GM19023 (cell line): ENCODE data around the gene PIK3CB.
"Not testable (repeated sequence)": the region's sequence is repeated elsewhere in the genome, so short reads cannot be mapped to it uniquely, and the experiment has no call there.

ENCODE experiments used
- ATAC-seq: cut with Tn5 transposase; IDR thresholded peaks from one replicate; pipeline ENCODE4 v1.9.1; 2021; ENCODE audit warnings: mild to moderate bottlenecking, moderate library complexity; ENCODE audit not compliant: unreplicated experiment

PIK3CB gene

GRCh38 chr3:138809500-138810256, 25.1 kb downstream of the PIK3CB start:
- ATAC-seq, result no peak

DNA sequence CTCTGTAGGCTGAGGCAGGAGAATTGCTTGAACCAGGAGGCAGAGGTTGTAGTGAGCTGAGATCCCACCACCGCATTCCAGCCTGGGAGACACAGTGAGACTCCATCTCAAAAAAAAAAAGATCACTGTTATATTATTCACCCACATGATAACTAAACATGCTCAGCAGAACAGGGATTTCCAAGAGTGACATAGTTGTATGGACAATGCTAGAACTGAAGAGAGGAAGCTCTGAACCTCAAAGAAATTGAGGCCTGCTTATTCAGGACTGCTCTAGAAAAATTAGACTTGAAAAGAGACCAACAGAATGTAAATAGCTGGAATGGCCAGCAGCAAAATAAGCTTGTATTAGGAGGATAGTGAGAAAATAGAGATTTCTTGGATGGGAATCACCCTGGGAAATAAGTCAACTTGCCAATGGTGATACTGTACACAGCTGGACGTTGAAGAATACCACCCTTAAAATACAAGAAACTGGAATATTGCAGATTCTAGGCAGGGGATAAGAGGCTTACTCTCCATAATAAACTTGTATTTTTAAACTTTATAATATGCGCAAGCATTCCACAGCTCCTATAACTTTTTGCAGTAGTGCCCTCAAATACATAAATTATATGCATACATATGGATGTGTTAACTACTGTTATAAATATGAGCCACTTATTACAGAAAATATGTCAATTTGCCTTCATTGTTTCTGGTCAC, 28.2 kb downstream of the PIK3CB start:
- no peak for ATAC-seq

DNA sequence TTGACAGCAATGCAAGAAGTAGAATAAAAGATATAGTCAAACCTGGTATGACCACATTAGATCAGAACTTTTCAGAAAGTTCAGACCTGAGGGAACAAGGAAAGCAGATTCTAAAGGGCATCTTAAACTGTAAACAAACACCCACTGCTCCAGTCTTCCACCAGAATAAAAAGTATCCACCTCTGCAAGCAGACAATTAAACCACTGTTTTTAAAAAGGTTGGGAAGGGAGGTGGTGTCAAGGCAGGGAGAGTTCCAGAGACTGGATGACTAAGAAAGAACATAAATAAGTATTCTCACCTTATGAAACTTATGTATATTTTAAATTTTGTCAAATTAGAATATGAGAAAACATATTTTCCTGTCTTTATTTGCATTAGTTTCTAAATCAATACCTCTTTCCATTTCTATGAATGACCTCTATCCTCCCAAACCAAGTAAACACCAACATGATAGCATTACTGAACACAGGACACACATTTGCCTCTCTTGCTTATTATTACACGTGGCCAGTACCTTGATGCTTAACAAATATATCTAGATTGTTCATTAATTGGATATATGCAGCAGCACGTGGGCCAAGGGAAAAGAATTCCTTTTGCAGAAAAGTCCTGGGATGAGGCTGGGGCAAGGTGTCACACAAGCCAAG, 31.6 kb downstream of the PIK3CB start:
- ATAC-seq, result no peak

- not testable (repeated sequence) for ATAC-seq
Observed at GRCh38 chr3:138802223-138802622, 32.5 kb downstream of the PIK3CB start.

GRCh38 chr3:138801792-138802191, 32.9 kb downstream of the PIK3CB start:
- ATAC-seq, result no peak

DNA sequence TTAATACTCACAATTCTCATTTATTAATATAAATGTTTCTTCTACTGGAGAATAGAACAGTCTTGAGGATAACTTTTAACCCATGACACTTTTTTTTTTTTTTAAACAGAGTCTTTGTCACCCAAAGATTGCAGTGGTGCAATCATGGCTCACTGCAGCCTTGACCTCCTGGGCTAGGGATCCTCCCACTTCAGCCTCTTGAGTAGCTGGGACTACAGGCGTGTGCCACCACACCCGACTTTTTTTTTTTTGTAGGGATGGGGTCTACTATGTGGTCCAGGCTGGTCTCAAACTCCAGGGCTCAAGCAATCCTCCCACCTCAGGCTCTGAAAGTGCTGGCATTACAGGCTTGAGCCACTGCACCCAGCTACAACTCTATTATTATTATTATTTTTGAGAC, 34.5 kb downstream of the PIK3CB start:
- no peak for ATAC-seq

- ATAC-seq, result no peak
Observed at GRCh38 chr3:138799822-138800221, 34.9 kb downstream of the PIK3CB start.

GRCh38 chr3:138797508-138798038, 37.2 kb downstream of the PIK3CB start:
- no peak for ATAC-seq

GRCh38 chr3:138796761-138797160, 38.0 kb downstream of the PIK3CB start:
- no peak for ATAC-seq

GRCh38 chr3:138786788-138787271, 47.9 kb downstream of the PIK3CB start:
- no peak for ATAC-seq

DNA sequence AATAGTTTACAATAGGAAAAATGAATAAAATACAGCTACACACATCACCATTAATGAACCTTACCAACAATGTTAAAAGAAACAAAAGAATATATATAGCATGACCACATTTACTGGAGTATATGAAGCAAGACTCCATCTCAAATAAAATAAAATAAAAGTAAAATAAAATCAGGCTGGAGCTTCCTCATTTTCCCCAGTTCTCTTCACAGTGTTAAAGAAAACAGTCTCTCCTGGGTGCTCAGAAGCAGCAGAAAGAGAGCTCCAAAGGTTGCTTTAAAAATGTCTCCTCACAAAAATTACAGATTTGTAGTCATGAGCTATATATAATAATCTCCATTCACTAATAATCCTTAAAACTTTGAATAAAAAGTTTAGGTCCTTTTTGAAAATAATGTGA, 48.8 kb downstream of the PIK3CB start:
- no peak for ATAC-seq

DNA sequence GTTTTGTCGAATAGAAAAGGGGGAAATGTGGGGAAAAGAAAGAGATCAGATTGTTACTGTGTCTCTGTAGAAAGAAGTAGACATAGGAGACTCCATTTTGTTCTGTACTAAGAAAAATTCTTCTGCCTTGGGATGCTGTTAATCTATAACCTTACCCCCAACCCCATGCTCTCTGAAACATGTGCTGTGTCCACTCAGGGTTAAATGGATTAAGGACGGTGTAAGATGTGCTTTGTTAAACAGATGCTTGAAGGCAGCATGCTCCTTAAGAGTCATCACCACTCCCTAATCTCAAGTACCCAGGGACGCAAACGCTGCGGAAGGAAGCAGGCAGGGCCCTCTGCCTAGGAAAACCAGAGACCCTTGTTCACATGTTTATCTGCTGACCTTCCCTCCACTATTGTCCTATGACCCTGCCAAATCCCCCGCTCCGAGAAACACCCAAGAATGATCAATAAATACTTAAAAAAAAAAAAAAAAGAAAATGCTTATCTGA, 49.3 kb downstream of the PIK3CB start:
- ATAC-seq, result not testable (repeated sequence)

DNA sequence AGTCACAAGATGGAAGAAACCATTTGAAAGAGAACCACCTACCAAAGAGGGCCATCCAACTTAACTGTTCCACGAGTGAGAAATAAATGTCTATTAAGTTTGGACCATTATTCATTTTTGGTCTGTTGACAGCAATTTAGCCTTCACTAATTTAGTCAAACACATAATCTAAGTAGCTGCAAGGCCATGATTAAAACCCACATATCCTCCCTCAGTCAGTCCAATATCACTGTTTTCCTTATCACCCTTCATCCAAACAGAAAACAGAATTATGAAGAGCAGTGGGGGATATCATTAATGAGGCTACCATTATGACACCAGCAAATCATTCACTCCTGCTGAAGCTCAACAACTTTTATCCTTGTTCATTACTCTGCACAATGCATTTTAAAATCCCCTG, 52.0 kb downstream of the PIK3CB start:
- no peak for ATAC-seq

DNA sequence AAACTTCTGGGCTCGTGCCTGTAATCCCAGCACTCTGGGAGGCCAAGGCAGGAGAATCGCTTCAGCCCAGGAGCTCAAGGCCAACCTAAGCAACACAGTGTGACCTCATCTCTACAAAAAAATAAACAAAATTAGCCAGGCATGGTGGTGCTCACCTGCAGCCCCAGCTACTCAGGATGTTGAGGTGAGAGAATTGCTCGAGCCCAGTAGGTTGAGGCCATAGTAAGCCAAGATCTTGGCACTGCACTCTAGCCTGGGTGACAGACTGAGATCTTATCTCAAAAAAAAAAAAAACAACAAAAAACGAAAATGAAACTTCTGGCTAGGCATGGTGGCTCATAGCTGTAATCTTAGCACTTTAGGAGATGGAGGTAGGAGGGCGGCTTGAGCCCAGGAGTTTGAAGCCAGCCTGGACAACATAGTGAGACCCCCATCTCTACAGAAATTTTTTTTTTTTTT, 53.7 kb downstream of the PIK3CB start:
- no peak for ATAC-seq

DNA sequence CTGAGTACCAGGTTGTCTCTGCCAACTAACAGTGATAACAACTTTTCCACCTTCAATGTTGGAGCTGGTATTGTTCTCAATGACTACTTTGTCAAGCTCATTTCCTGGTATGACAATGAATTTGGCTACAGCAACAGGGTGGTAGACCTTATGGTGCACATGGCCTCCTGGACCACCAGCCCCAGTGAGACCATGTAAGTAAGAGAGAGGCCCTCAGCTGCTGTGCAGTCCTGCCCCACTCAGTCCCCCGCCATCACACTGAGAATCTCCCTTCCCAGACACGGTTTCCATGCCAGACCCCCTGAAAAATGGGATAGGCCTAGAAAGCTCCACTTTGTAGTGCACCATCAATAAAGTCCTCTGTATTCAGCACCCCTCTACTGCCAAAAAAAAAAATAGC, 56.1 kb downstream of the PIK3CB start:
- ATAC-seq, result no peak

GRCh38 chr3:138776961-138777360, 57.8 kb downstream of the PIK3CB start:
- no peak for ATAC-seq

GRCh38 chr3:138775254-138775595, 59.5 kb downstream of the PIK3CB start:
- no peak for ATAC-seq

DNA sequence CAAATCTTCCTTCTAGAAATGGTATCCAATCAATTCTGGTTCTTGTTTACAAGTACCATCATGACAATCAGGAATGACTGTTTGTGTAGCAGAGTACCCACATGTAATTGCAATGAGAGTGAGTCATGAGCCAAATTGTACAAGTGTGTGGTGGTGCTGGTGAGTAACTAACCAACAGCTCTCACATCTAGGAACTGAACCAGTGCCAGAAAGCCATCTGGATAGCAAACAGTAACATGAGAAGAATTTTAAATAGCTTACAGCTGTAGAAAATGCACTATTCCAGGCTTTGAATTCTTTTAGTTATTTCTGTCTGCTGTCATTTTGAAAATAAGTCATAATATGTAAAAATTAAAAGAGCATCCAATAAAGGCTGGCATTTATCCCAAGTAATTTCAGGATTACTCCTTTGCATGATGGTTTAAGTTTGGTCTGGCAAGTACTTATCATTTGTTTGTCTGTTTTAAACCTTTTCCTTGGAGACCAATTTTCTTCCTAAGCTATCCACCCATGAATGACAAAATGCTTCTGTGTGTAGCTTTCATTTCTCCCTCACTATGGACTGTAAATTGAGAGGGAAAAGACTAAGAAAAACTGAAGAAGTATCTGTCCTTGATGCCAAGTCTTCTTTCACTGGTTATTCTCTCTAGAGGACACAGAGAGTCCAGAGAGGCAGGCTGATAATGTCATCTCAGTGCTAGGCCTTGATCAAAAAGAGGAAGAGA, 60.0 kb downstream of the PIK3CB start:
- peak; percentile 71 for ATAC-seq

GRCh38 chr3:138771585-138771984, 63.1 kb downstream of the PIK3CB start:
- no peak for ATAC-seq

- no peak for ATAC-seq
Observed at GRCh38 chr3:138769616-138770015, 65.1 kb downstream of the PIK3CB start.

- ATAC-seq, result no peak
Observed at GRCh38 chr3:138768946-138769345, 65.8 kb downstream of the PIK3CB start.
